ENCODE results near the gene SPSB4.

DNA sequence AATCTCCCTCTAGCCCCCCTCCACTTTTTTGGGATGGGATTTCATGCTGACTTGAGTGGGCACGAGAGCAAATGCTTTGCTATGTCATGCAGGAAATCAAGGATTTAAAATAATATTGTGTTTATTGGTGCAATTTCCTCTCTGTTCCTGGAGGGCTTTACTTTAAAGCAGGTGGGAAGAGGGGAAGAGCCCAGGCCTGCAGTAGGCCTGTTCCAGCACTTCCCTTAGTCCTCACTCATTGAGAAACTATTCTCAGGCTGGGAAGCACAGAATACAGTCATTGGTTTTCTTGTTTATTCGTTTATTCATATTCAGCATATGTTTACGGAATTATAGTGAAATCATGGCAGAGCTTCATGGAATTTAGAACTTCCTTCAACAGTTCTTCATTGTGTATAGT is 41.7 kb upstream of the SPSB4 start:
- TF ChIP-seq, protein P1, sequence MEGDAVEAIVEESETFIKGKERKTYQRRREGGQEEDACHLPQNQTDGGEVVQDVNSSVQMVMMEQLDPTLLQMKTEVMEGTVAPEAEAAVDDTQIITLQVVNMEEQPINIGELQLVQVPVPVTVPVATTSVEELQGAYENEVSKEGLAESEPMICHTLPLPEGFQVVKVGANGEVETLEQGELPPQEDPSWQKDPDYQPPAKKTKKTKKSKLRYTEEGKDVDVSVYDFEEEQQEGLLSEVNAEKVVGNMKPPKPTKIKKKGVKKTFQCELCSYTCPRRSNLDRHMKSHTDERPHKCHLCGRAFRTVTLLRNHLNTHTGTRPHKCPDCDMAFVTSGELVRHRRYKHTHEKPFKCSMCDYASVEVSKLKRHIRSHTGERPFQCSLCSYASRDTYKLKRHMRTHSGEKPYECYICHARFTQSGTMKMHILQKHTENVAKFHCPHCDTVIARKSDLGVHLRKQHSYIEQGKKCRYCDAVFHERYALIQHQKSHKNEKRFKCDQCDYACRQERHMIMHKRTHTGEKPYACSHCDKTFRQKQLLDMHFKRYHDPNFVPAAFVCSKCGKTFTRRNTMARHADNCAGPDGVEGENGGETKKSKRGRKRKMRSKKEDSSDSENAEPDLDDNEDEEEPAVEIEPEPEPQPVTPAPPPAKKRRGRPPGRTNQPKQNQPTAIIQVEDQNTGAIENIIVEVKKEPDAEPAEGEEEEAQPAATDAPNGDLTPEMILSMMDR (IDR thresholded peaks at IDR 0.05), result no peak
- no peak for TF ChIP-seq POLR2A (IDR thresholded peaks at IDR 0.05)
